ENCODE data around the gene PXK.

Gene PXK

DNA sequence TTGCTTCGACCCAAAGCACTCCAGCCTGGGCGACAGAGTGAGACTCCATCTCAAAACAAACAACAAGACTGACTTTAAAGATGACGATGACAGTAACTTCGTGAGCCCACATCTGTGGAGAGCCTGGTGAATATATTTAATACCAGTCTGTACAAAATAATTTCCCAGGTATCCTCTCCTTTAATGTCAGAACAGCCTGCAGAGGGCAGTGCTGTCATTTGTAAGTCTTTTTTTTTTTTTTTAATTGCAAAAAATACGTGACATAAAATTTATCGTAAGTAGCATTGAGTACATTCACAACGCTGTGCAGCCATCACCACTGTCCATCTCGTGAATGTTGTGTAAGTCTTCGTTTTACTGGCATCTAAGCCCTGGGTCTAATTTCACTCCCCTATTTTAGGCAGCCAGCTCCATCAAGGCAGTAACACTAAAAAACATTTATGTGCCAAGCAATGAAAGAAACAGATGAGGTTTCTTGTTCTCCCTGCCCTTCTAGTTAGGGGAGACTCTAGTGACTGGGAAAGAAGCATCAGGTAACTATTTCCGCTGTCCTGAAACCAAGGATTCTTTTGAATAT is 25.0 kb upstream of the PXK start:
- H3K4me3 ChIP-seq (ENCODE audit: low read depth, low read length) = peak overlapping the region; percentile 76

DNA sequence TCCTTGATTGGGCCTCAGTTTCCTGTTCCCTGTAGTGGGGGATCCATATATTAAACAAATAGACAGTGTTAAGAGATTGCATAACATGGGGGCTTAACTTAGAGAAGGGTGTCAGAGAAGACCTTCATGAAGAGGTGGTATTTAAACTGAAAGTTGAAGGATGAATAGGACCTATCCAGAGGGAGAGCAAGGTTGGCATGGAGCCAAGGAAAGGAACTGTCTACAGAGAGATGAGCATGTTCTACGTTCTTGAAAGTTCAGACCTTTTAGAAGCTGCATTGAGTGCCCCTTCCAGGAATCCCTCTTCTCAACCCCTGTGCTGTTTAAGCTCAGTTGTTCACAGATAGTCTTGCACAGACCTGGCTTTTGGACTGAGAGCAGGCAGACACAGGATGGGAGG is 24.0 kb upstream of the PXK start:
- H3K4me3 ChIP-seq (ENCODE audit: low read depth, low read length) = no peak overlapping the region
- TF ChIP-seq, protein P1, sequence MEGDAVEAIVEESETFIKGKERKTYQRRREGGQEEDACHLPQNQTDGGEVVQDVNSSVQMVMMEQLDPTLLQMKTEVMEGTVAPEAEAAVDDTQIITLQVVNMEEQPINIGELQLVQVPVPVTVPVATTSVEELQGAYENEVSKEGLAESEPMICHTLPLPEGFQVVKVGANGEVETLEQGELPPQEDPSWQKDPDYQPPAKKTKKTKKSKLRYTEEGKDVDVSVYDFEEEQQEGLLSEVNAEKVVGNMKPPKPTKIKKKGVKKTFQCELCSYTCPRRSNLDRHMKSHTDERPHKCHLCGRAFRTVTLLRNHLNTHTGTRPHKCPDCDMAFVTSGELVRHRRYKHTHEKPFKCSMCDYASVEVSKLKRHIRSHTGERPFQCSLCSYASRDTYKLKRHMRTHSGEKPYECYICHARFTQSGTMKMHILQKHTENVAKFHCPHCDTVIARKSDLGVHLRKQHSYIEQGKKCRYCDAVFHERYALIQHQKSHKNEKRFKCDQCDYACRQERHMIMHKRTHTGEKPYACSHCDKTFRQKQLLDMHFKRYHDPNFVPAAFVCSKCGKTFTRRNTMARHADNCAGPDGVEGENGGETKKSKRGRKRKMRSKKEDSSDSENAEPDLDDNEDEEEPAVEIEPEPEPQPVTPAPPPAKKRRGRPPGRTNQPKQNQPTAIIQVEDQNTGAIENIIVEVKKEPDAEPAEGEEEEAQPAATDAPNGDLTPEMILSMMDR (IDR thresholded peaks at IDR 0.05; ENCODE audit: low read depth, low read length) = no peak

More for the DNA sequence above, 25.0 kb upstream of the PXK start:
- TF ChIP-seq, protein P1 (IDR thresholded peaks at IDR 0.05; ENCODE audit: low read depth, low read length) = no peak; the same call in 1 of the 2 replicates

DNA sequence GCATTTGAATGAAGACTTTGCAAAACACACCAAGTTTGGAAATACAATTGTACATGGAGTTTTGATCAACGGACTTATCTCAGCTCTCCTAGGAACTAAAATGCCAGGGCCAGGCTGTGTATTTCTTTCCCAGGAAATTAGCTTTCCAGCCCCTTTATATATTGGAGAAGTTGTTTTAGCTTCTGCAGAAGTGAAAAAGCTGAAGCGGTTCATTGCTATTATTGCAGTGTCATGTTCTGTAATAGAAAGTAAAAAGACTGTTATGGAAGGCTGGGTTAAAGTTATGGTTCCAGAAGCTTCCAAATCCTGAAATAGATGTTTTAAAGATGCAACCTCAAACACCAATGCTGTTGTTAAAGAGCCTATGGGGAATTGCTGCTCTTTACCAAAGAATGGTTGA is 14.9 kb upstream of the PXK start:
- TF ChIP-seq, protein P1 (IDR thresholded peaks at IDR 0.05; ENCODE audit: low read depth, low read length) = no peak
- H3K4me3 ChIP-seq (ENCODE audit: low read depth, low read length) = no peak overlapping the region

DNA sequence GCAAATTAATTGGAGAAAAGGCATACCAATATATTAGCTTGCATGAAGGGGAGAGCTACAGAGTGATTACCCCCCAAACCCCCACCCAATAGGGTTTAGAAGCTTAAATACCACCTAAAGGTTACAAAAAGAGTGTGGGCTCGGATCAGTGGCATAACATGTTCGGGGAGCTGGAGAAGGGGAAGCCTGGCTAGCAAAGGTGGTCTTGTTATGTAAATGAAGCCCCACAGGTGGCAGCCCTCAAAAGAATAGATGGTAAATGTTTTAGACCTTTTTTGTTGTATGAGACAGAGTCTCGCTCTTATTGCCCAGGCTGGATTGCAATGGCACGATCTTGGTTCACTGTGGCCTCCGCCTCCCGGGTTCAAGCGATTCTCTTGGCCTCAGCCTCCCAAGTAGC is 10.9 kb upstream of the PXK start:
- no peak overlapping the region for H3K4me3 ChIP-seq (ENCODE audit: low read depth, low read length)
- TF ChIP-seq, protein P1 (IDR thresholded peaks at IDR 0.05; ENCODE audit: low read depth, low read length) = no peak

DNA sequence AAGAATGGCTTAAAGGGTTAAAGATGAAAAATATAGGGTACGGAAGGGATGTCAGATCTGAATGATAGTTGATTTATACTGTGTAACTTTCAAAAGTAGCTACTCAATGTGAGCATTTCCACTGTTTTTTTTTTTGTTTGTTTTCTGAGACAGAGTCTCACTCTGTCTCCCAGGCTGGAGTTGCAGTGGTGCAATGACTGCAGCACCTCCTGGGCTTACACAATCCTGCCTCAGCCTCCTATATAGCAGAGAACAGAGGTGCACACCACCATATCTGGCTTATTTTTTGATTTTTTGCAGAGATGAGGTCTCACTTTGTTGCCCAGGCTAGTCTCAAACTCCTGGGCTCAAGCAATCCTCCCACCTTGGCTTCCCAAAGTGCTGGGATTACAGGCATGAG is 9.9 kb upstream of the PXK start:
- TF ChIP-seq, protein P1 (IDR thresholded peaks at IDR 0.05; ENCODE audit: low read depth, low read length) = no peak
- H3K4me3 ChIP-seq (ENCODE audit: low read depth, low read length) = no peak overlapping the region

DNA sequence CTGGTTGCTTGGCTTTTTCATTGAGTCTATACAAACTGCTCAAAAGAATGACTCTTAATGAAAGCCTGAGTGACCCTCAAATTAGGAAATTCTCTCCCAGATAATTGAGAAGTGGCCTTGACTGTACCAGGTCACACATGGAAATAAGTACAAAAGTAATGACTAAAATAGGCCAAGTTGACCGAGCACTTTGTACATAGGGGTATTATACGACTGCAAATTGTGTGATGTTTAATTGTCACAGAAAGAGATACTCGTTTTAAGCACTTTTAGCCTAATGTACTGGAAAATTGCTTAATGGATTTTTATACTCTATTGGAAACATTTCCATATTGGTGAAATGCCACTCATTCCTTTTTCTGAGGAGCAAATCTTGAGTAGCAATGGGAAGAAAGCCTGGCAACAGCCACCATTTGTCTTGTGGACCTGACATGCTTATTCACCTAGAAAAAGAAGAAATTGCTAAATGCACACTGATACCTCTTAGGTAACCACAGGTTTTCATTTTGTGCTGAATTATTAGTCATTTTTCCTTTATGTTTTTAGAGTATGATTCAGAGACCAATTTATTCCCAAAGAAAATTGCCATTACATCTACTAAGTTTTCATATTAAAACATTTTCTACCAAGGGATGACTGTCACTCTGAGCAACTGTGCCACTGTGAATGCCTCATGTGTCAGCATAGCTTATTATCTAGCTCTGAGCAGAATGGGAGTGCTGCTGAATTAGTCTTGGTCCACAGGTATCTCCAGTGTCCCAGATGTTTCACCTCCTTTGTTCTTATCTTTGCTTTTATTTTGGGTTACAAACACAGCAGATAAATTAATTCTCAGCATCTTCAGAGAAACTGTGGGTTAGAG is 8.9 kb upstream of the PXK start:
- no peak overlapping the region for H3K4me3 ChIP-seq (ENCODE audit: low read depth, low read length)
- TF ChIP-seq, protein P1 (IDR thresholded peaks at IDR 0.05; ENCODE audit: low read depth, low read length) = no peak

All from WI38 (cell line).